H9 (cell line): Measurements from ENCODE around the gene PREB. TPM values are rescaled to one million over a fixed set of nuclear protein-coding genes. Genes with fewer than 3 reads are reported as not detected.
A peak's percentile ranks its signal among the peaks of the same experiment; 100 is the strongest.

Source experiments
- DNase-seq: peaks from one replicate; pipeline ENCODE4 v3.0.0-alpha.2; 2017
- H2AFZ ChIP-seq: one replicate; pipeline ENCODE4 v1.6.1; 2013; ENCODE audit warnings: mild to moderate bottlenecking, low read length, control low read depth, moderate library complexity
- H2AK5ac ChIP-seq: 2 replicates; pipeline ENCODE4 v1.6.1; 2013; ENCODE audit warnings: low read length, control low read depth, mixed read lengths; ENCODE audit not compliant: insufficient read length
- H2BK120ac ChIP-seq: one replicate; pipeline ENCODE4 v1.6.1; 2013; ENCODE audit warnings: low read depth, mild to moderate bottlenecking, low read length, control low read depth, inconsistent platforms; ENCODE audit not compliant: poor library complexity, severe bottlenecking
- H2BK12ac ChIP-seq: 2 replicates; pipeline ENCODE4 v1.6.1; 2013; ENCODE audit warnings: low read length, control low read depth, mixed read lengths, low read depth; ENCODE audit not compliant: insufficient read length
- H2BK15ac ChIP-seq: 2 replicates; pipeline ENCODE4 v1.6.1; 2013; ENCODE audit warnings: low read depth, low read length, control low read depth
- H2BK20ac ChIP-seq: one replicate; pipeline ENCODE4 v1.6.1; 2013; ENCODE audit warnings: low read depth, mild to moderate bottlenecking, low read length, control low read depth, inconsistent platforms; ENCODE audit not compliant: poor library complexity, severe bottlenecking
- H2BK5ac ChIP-seq: 2 replicates; pipeline ENCODE4 v1.6.1; 2013; ENCODE audit warnings: low read length, control low read depth, mixed read lengths; ENCODE audit not compliant: insufficient read length
- H3K14ac ChIP-seq: 2 replicates; pipeline ENCODE4 v1.6.1; 2013; ENCODE audit warnings: low read length, control low read depth; ENCODE audit not compliant: insufficient read depth
- H3K18ac ChIP-seq: 2 replicates; pipeline ENCODE4 v1.6.1; 2013; ENCODE audit warnings: low read depth, mild to moderate bottlenecking, mixed read lengths, low read length, control low read depth; ENCODE audit not compliant: insufficient read length
- H3K23ac ChIP-seq: 2 replicates; pipeline ENCODE4 v1.6.1; 2013; ENCODE audit warnings: low read length, control low read depth, mixed read lengths, low read depth; ENCODE audit not compliant: insufficient read length
- H3K23me2 ChIP-seq: 2 replicates; pipeline ENCODE4 v1.6.1; 2013; ENCODE audit warnings: low read depth, mild to moderate bottlenecking, mixed read lengths, low read length, control low read depth; ENCODE audit not compliant: insufficient read length, poor library complexity, severe bottlenecking
- H3K27ac ChIP-seq: 2 replicates; pipeline ENCODE4 v1.5.1; 2013; ENCODE audit warnings: low read length, control low read depth, mixed read lengths, low read depth; ENCODE audit not compliant: insufficient read length
- H3K27me3 ChIP-seq: 2 replicates; pipeline ENCODE4 v1.6.1; 2013; ENCODE audit warnings: low read length, control low read depth, inconsistent platforms; ENCODE audit not compliant: insufficient read depth
- H3K4ac ChIP-seq: 2 replicates; pipeline ENCODE4 v1.6.1; 2013; ENCODE audit warnings: low read depth, mild to moderate bottlenecking, control low read depth, inconsistent platforms, low read length, moderate library complexity
- H3K4me1 ChIP-seq: 2 replicates; pipeline ENCODE4 v1.6.1; 2013; ENCODE audit warnings: low read length, control low read depth, inconsistent platforms; ENCODE audit not compliant: insufficient read depth
- H3K4me2 ChIP-seq: 2 replicates; pipeline ENCODE4 v1.6.1; 2013; ENCODE audit warnings: low read length, control low read depth, mixed read lengths; ENCODE audit not compliant: insufficient read length, insufficient read depth
- H3K56ac ChIP-seq: 2 replicates; pipeline ENCODE4 v1.6.1; 2013; ENCODE audit warnings: low read depth, mild to moderate bottlenecking, mixed read lengths, low read length, control low read depth; ENCODE audit not compliant: insufficient read length
- H3K79me1 ChIP-seq: 2 replicates; pipeline ENCODE4 v1.6.1; 2013; ENCODE audit warnings: low read depth, mild to moderate bottlenecking, moderate library complexity, low read length, control low read depth, inconsistent platforms; ENCODE audit not compliant: insufficient read depth, poor library complexity, severe bottlenecking
- H3K79me2 ChIP-seq: 2 replicates; pipeline ENCODE4 v1.6.1; 2013; ENCODE audit warnings: low read length, control low read depth, inconsistent platforms; ENCODE audit not compliant: insufficient read depth
- H3K9ac ChIP-seq: 2 replicates; pipeline ENCODE4 v1.6.1; 2013; ENCODE audit warnings: low read length, control low read depth, mixed read lengths; ENCODE audit not compliant: insufficient read length; ENCODE audit errors: extremely low read depth
- H3K9me3 ChIP-seq: one replicate; pipeline ENCODE4 v1.6.1; 2013; ENCODE audit warnings: low read depth, low read length, inconsistent platforms; ENCODE audit not compliant: control insufficient read depth
- H3T11ph ChIP-seq: one replicate; pipeline ENCODE4 v1.6.1; 2013; ENCODE audit warnings: mild to moderate bottlenecking, low read length, control low read depth, inconsistent platforms
- H4K20me1 ChIP-seq: one replicate; pipeline ENCODE4 v1.6.1; 2013; ENCODE audit not compliant: control insufficient read depth, insufficient read length, insufficient read depth
- H4K5ac ChIP-seq: 2 replicates; pipeline ENCODE4 v1.6.1; 2013; ENCODE audit warnings: low read depth, mild to moderate bottlenecking, mixed read lengths, low read length, control low read depth; ENCODE audit not compliant: insufficient read length
- H4K8ac ChIP-seq: replicated peaks from 2 replicates; pipeline ENCODE4 v1.6.1; 2013; ENCODE audit warnings: low read length, control low read depth, mixed read lengths, low read depth; ENCODE audit not compliant: insufficient read length
- H4K91ac ChIP-seq: 2 replicates; pipeline ENCODE4 v1.6.1; 2013; ENCODE audit warnings: low read depth, mild to moderate bottlenecking, moderate library complexity, mixed read lengths, low read length, control low read depth; ENCODE audit not compliant: insufficient read length
- H3K27ac Mint-ChIP-seq, 3 experiments: 2 replicates in 2 of 3; 3 replicates in 1 of 3; pipeline ENCODE4 v1.8.0; 2020 to 2021; ENCODE audit warnings: mixed read lengths in 3 of 3, mild to moderate bottlenecking in 1 of 3, moderate library complexity in 1 of 3
- H3K27me3 Mint-ChIP-seq: 2 replicates; pipeline ENCODE4 v1.8.0; 2021; ENCODE audit warnings: low read depth, mild to moderate bottlenecking, moderate library complexity, mixed read lengths
- H3K36me3 Mint-ChIP-seq, 3 experiments: 2 replicates in 2 of 3; 3 replicates in 1 of 3; pipeline ENCODE4 v1.8.0; 2020 to 2021; ENCODE audit warnings: low read depth in 3 of 3, mixed read lengths in 3 of 3; ENCODE audit not compliant: insufficient read depth in 1 of 3
- H3K4me1 Mint-ChIP-seq, 2 experiments: 2 replicates each; pipeline ENCODE4 v1.8.0; 2020; ENCODE audit warnings: mixed read lengths in 2 of 2
- H3K4me3 Mint-ChIP-seq, 2 experiments: 2 replicates in 1 of 2; 3 replicates in 1 of 2; pipeline ENCODE4 v1.8.0; 2020 to 2021; ENCODE audit warnings: mild to moderate bottlenecking in 2 of 2, mixed read lengths in 2 of 2, moderate library complexity in 1 of 2
- H3K9me3 Mint-ChIP-seq, 2 experiments: 2 replicates in 1 of 2; 3 replicates in 1 of 2; pipeline ENCODE4 v1.8.0; 2020; ENCODE audit warnings: mild to moderate bottlenecking in 2 of 2, mixed read lengths in 2 of 2, moderate library complexity in 1 of 2
- CTCF ChIP-seq: fragments of 200-600 bp; sonication (generic); conservative IDR thresholded peaks from 3 replicates; pipeline ENCODE4 v1.8.0; 2021; ENCODE audit warnings: antibody characterized with exemption, mild to moderate bottlenecking
- WGBS: extraction: QIAGEN DNeasy Blood & Tissue Kit; methylation state at CpG from one replicate; pipeline ENCODE4 v1.1.7; 2013; ENCODE audit warnings: missing lambda C conversion rate, low lambda C conversion rate, mixed read lengths; ENCODE audit not compliant: insufficient read length; ENCODE audit errors: extremely low coverage; 5-methylcytosine and 5-hydroxymethylcytosine counted together
- total RNA-seq: library from RNA; stranded (reverse); gene quantifications from 2 replicates; pipeline ENCODE4 v1.2.1, GENCODE V29; 2021

Gene PREB
- total RNA-seq, 1 experiment from 2014 or later = 43.6 TPM

GRCh38 chr2:27145682-27146081 is 11.2 kb upstream of the PREB start:
- Histone ChIP-seq H2BK12ac (no peak overlapping the region), H3T11ph (no peak overlapping the region), H2BK5ac (no peak overlapping the region), H2AK5ac (no peak overlapping the region), H3K9ac (no peak overlapping the region), H3K4ac (no peak overlapping the region), H3K4me2 (no peak overlapping the region), H2BK15ac (no peak overlapping the region), H3K23ac (no peak overlapping the region), H3K79me1 (no peaks in the 10 kb centered on the region), H2BK120ac (no peak overlapping the region), H3K79me2 (no peaks in the 10 kb centered on the region), H3K4me1 (no peaks in the 10 kb centered on the region), H4K8ac (no peak overlapping the region), H2AFZ (no peak overlapping the region), H4K20me1 (no peaks in the 10 kb centered on the region), H4K5ac (no peak overlapping the region), H3K27me3 (no peaks in the 10 kb centered on the region), H3K14ac (no peak overlapping the region), H3K18ac (no peak overlapping the region), H2BK20ac (no peak overlapping the region), H3K27ac (no peak overlapping the region), H3K9me3 (no peaks in the 10 kb centered on the region), H4K91ac (no peak overlapping the region), H3K56ac (no peak overlapping the region), H3K23me2 (no peaks in the 10 kb centered on the region)
- peak overlapping the region in 1 of 3 experiments; percentile 40; a peak in 1 of 7 replicates for H3K27ac Mint-ChIP-seq
- H3K4me1 Mint-ChIP-seq = peaks cover 0 to 2% of the 10 kb centered on the region in 2 experiments; a peak in 1 of 4 replicates
- no peaks in the 10 kb centered on the region for H3K36me3 Mint-ChIP-seq
- H3K27me3 Mint-ChIP-seq = peaks cover 11% of the 10 kb centered on the region
- WGBS = no CpG with 5 or more reads among the region's 2 CpGs
- no peak for DNase-seq
- no peak for TF ChIP-seq CTCF
- H3K9me3 Mint-ChIP-seq = no peaks in the 10 kb centered on the region; a peak in 1 of 5 replicates
- H3K4me3 Mint-ChIP-seq = no peak overlapping the region
